Tibial artery (tissue), 4 donors: ENCODE measurements around the gene CA10.

Source experiments
- DNase-seq, 2 donors: peaks; one replicate each; pipeline ENCODE4 v3.0.0-alpha.2; 2019
- H3K27ac ChIP-seq, 2 donors: fragments of 200-600 bp; sonication (generic) in 1 of 2; 1 replicate in 1 of 2; 2 replicates in 1 of 2; pipeline ENCODE4 v1.5.1; 2018 to 2019; ENCODE audit warnings: mild to moderate bottlenecking in 1 of 2
- H3K27me3 ChIP-seq, 2 donors: fragments of 200-600 bp; sonication (generic) in 1 of 2; one replicate each; pipeline versions ENCODE4 v1.5.1 to v1.6.0; 2016 to 2019
- H3K36me3 ChIP-seq, 3 donors: fragments of 200-600 bp; sonication (generic) in 2 of 3; one replicate each; pipeline ENCODE4 v1.5.1; 2016 to 2019; ENCODE audit warnings: mild to moderate bottlenecking in 2 of 3
- H3K4me1 ChIP-seq, 4 donors: fragments of 200-600 bp; sonication (generic) in 2 of 4; 1 replicate in 3 of 4; 2 replicates in 1 of 4; pipeline ENCODE4 v1.5.1; 2016 to 2019
- H3K4me3 ChIP-seq, 2 donors: fragments of 200-600 bp; sonication (generic) in 1 of 2; 1 replicate in 1 of 2; 2 replicates in 1 of 2; pipeline ENCODE4 v1.5.1; 2018 to 2019; ENCODE audit warnings: mild to moderate bottlenecking in 2 of 2
- H3K9me3 ChIP-seq, 3 donors: fragments of 200-600 bp; sonication (generic) in 1 of 3; one replicate each; pipeline ENCODE4 v1.5.1; 2016 to 2019
- CTCF ChIP-seq, 2 experiments: fragments of 200-600 bp in 1 of 2; fragments of 450-650 bp in 1 of 2; IDR thresholded peaks; one replicate each; pipeline ENCODE4 v1.5.1; 2017 to 2019; ENCODE audit warnings: antibody characterized with exemption in 2 of 2, mild to moderate bottlenecking in 1 of 2, moderate library complexity in 1 of 2
- intact Hi-C: fragments of 100-400 bp; cut with DNase I; formaldehyde crosslinking; loops from one replicate; pipeline ENCODE4 v1.15.0; 2023; ENCODE audit warnings: low total_unique reads

CA10 gene

GRCh38 chr17:51805185-51805584 is 353.3 kb downstream of the CA10 start:
- Histone ChIP-seq H3K4me3 (no peak overlapping the region), H3K9me3 (no peaks in the 10 kb centered on the region), H3K4me1 (no peaks in the 10 kb centered on the region), H3K27me3 (no peaks in the 10 kb centered on the region), H3K36me3 (no peaks in the 10 kb centered on the region), H3K27ac (no peak overlapping the region)
- intact Hi-C loops, result no loop called here
- DNase-seq, result no peak
- no peak for TF ChIP-seq CTCF (IDR thresholded peaks at IDR 0.05)

GRCh38 chr17:51803161-51803560 is 355.4 kb downstream of the CA10 start:
- DNase-seq, result no peak
- H3K36me3 ChIP-seq, result no peaks in the 10 kb centered on the region

GRCh38 chr17:51802544-51802943 is 356.0 kb downstream of the CA10 start:
- H3K27me3 ChIP-seq, result no peaks in the 10 kb centered on the region
- H3K4me1 ChIP-seq, result no peaks in the 10 kb centered on the region
- no peaks in the 10 kb centered on the region for H3K9me3 ChIP-seq
- no peak for DNase-seq
- no peak for TF ChIP-seq CTCF (IDR thresholded peaks at IDR 0.05)
- H3K4me3 ChIP-seq, result no peak overlapping the region
- H3K36me3 ChIP-seq, result no peaks in the 10 kb centered on the region
- no peak overlapping the region for H3K27ac ChIP-seq
- intact Hi-C loops, result no loop called here

More at GRCh38 chr17:51803161-51803560, 355.4 kb downstream of the CA10 start:
- H3K9me3 ChIP-seq, result no peaks in the 10 kb centered on the region
- intact Hi-C loops, result no loop called here
- H3K27me3 ChIP-seq, result no peaks in the 10 kb centered on the region
- TF ChIP-seq CTCF (IDR thresholded peaks at IDR 0.05), result no peak
- no peaks in the 10 kb centered on the region for H3K4me1 ChIP-seq
- H3K27ac ChIP-seq, result no peak overlapping the region
- H3K4me3 ChIP-seq, result no peak overlapping the region

GRCh38 chr17:51801626-51802025 is 356.9 kb downstream of the CA10 start:
- Histone ChIP-seq H3K9me3 (no peaks in the 10 kb centered on the region), H3K27me3 (no peaks in the 10 kb centered on the region), H3K36me3 (no peaks in the 10 kb centered on the region), H3K27ac (no peak overlapping the region), H3K4me1 (no peaks in the 10 kb centered on the region), H3K4me3 (no peak overlapping the region)
- intact Hi-C loops, result no loop called here
- DNase-seq, result no peak
- TF ChIP-seq CTCF (IDR thresholded peaks at IDR 0.05), result no peak

GRCh38 chr17:51799981-51800380 is 358.5 kb downstream of the CA10 start:
- Histone ChIP-seq H3K4me1 (no peaks in the 10 kb centered on the region), H3K36me3 (no peaks in the 10 kb centered on the region), H3K9me3 (no peaks in the 10 kb centered on the region), H3K27me3 (no peaks in the 10 kb centered on the region), H3K4me3 (no peak overlapping the region), H3K27ac (no peak overlapping the region)
- intact Hi-C loops, result no loop called here
- DNase-seq, result no peak
- TF ChIP-seq CTCF (IDR thresholded peaks at IDR 0.05), result no peak

- H3K27me3 ChIP-seq, result no peaks in the 10 kb centered on the region
- TF ChIP-seq CTCF (IDR thresholded peaks at IDR 0.05), result no peak
- no peak for DNase-seq
- no peaks in the 10 kb centered on the region for H3K36me3 ChIP-seq
- H3K4me3 ChIP-seq, result no peak overlapping the region
- H3K27ac ChIP-seq, result no peak overlapping the region
- H3K4me1 ChIP-seq, result no peaks in the 10 kb centered on the region
- no peaks in the 10 kb centered on the region for H3K9me3 ChIP-seq
- intact Hi-C loops, result no loop called here
These were observed 359.3 kb downstream of the CA10 start for GRCh38 chr17:51799240-51799639.
